Hair follicular keratinocyte (primary cell): Measurements from ENCODE around the gene TSPEAR. TPM values are rescaled to one million over a fixed set of nuclear protein-coding genes. Genes with fewer than 3 reads are reported as not detected.

Experiments
- total RNA-seq: library from RNA; depleted of rRNA; stranded (reverse); fragments of >200 nt; gene quantifications from 2 replicates; pipeline ENCODE4 v1.2.3, GENCODE V29; 2015

Gene TSPEAR
- total RNA-seq: not detected in 2 replicates

DNA sequence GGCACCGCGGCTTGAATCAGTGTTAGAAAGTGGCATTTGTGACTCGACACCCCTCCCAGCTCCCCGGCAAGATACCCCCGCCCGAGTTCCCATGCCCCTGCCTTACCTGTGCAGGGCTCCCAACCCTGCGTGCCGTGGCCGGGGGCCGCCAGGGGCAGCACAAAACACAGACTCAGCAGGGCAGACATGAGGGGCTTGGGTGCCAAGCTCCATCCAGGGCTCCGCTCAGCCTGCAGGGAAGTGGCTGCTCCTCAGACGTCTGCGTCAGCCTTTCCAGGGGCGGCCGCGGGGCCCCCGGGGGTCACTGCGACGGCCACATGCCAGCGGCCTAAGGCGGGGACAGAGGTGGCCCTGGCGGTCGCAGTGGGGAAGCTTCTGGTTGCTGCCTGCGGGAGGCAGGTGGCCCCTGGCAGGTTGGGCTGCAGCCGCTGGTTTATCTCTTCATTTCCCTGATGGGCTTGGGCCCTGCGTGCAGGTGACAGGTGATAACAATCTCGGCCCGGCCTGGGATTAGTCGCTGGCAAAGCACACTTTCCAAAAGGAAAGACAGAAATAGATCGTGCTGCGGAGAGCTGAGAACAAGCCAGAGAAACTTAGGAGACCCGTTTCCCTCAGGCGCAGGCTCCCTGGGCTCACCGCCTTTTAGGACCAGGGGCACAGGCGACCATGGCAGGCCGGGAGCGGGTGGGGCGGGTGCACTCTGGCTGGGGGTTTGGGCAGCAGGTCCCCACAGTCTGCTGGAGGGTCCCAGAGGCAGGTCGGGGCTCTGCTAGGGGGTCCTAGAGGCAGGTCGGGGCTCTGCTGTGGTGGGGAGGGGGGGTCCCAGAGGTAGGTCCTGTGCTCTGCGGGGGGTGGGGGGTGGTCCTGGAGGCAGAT lies at the start of gene TSPEAR:
TSS of gene TSPEAR (minus strand) at position 246 of the 876 bp plus-strand sequence. CDS start at position 188, 58 bp downstream.

DNA sequence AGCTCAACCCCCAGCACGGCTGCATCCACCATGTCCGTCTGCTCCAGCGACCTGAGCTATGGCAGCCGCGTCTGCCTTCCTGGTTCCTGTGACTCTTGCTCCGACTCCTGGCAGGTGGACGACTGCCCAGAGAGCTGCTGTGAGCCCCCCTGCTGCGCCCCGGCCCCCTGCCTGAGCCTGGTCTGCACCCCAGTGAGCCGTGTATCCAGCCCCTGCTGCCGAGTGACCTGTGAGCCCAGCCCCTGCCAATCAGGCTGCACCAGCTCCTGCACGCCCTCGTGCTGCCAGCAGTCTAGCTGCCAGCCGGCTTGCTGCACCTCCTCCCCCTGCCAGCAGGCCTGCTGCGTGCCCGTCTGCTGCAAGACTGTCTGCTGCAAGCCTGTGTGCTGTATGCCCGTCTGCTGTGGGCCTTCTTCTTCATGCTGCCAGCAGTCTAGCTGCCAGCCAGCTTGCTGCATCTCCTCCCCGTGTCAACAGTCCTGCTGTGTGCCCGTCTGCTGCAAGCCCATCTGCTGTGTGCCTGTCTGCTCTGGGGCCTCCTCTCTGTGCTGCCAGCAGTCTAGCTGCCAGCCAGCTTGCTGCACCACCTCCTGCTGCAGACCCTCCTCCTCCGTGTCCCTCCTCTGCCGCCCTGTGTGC lies 14.1 kb downstream of the TSPEAR start, which contains the start of gene KRTAP10-12:
TSS of gene KRTAP10-12 (plus strand) at position 1 of the 639 bp plus-strand sequence. CDS start at position 31, 30 bp downstream.

DNA sequence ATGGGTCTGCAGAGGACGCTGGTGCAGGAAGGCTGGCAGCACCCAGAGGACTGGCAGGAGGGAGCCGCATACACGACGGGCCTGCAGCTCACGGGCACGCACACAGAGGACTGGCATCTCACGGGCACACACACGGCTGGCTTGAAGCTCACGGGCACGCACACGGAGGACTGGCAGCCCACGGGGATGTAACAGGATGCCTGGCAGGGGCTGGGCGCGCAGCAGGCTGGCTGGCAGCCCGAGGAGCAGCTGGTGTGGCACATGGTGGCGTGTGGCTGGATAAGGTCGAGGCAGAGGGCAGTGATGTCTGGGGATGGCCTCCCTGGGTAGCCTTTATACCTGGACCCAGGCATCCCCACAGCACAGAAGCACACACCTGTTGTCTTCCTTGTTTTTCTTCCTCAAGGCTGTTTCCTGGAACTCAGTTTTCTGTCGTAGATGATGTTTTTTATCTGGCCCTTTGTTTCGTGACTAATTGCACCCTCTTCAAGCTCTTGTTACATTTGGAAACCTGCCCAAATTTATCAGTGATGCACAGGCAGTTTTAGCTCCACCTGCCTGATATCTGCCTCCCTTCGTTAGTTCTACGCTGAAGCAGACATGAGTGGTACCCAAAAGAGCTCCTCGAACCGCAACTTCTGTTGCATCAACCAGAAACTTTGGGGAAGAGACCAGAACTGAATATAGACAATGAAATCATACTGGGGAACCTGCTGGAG lies 29.4 kb downstream of the TSPEAR start, which contains the start of gene KRTAP12-1:
TSS of gene KRTAP12-1 (minus strand) at position 303 of the 719 bp plus-strand sequence. CDS start at position 263, 40 bp downstream.

DNA sequence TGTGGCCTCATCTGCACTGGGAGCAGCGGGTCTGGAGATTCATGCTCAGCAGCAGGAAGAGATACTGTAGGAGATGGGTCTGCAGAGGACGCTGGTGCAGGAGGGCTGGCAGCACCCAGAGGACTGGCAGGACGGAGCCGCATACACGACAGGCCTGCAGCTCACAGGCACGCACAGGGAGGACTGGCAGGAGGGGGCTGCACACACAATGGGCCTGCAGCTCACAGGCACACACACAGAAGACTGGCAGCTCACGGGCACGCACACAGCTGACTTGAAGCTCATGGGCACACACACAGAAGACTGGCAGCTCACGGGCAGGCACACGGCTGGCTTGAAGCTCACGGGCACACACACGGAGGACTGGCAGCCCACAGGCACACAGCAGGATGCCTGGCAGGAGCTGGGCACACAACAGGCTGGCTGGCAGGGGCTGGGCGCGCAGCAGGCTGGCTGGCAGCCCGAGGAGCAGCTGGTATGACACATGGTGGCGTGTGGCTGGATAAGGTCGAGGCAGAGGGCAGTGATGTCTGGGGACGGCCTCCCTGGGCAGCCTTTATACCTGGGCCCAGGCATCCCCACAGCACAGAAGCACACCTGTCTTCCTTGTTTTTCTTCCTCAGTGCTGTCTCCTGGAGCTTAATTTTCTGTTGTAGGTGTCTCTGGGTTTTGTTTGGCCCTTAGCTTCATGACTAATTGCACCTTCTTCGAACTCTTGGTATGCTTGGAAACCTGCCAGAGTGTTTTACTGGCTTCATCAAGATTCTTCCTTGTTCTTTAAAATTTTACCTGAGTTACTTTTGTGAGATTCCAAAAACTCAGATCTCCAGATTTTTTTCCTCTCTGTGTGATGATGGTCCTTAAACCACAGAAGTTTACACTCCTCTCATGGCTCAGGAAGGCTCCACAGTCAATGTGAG lies 44.7 kb downstream of the TSPEAR start, which contains the start of gene KRTAP12-2:
TSS of gene KRTAP12-2 (minus strand) at position 527 of the 920 bp plus-strand sequence. CDS start at position 486, 41 bp downstream.

DNA sequence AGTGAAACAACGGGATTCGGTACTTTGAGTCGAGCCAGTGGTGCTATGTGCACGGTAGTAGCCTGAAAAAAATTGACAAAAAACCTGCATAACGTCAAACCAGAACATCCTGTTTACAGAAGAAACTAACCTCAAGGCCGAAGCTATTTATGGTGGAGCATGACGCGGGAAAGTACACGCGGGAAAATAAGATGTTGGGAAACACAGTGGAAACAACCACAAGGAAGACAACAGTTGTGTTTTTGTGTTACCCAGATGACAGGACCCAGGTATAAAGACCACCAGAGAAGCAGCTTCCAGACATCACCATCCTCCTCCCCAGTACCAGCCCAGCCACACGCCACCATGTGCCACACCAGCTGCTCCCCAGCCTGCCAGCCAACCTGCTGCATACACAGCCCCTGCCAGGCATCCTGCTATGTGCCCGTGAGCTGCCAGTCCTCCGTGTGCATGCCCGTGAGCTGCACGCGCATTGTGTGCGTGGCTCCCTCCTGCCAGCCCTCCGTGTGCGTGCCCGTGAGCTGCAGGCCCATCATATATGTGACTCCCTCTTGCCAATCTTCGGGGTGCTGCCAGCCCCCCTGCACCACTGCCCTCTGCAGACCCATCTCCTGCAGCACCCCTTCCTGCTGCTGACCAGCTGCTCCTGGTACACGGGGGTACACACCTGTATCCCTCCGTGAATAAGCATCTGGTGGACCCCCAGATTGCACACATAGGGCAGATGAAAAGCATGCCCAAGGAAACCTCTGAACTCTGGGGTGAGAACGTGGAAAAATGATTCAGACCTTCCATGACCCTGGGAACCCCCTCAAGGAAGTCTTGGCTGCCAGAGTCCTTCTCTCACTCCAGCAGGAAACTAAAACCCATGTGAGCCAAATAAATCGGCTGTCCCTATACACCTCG lies 53.5 kb downstream of the TSPEAR start, which contains the start of gene KRTAP12-3:
TSS of gene KRTAP12-3 (plus strand) at position 298 of the 906 bp plus-strand sequence. CDS start at position 346, 48 bp downstream.

DNA sequence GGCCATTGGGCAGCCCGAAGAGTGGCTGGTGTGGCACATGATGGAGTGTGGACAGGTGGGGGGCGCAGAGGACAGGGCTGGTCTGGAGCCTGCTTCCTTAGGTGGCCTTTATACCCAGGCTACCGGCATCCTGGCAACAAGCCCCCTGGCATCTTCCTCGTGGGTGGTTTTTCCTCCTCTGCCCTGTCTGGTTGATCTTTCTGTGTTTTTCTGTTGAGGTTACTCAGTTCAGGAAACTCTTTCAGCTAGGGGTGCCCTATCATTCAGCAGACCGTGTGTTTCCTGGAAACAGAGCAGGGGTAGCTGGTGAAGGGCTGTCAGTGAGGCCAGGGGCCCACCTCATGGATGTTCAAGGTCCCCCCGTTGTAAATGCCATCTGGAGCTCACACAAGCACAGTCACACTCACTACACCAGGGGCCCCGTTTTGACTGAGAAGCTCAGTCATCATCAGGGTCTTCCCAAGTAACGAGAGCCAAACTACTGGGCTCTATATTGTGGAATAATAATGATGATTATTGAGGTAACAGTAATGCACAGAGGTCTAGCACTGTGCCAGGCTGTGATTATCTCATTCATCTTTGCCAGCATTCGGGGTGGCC lies 56.7 kb downstream of the TSPEAR start, which contains the start of gene KRTAP12-4:
TSS of gene KRTAP12-4 (minus strand) at position 84 of the 600 bp plus-strand sequence. CDS start at position 39, 45 bp downstream.

DNA sequence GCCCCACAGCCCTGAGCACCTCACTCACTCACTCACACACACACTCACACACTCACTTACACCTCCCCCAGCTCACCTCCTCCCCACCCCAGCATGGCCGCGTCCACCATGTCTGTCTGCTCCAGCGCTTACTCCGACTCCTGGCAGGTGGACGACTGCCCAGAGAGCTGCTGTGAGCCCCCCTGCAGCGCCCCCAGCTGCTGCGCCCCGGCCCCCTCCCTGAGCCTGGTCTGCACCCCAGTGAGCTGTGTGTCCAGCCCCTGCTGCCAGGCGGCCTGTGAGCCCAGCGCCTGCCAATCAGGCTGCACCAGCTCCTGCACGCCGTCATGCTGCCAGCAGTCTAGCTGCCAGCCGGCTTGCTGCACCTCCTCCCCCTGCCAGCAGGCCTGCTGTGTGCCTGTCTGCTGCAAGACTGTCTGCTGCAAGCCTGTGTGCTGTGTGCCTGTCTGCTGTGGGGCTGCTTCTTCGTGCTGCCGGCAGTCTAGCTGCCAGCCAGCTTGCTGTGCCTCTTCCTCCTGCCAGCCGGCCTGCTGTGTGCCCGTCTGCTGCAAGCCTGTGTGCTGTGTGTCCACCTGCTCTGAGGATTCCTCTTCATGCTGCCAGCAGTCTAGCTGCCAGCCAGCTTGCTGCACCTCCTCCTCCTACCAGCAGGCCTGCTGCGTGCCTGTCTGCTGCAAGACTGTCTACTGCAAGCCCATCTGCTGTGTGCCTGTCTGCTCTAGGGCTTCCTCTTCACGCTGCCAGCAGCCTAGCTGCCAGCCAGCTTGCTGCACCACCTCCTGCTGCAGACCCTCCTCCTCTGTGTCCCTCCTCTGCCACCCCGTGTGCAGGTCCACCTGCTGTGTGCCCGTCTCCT lies 64.8 kb downstream of the TSPEAR start, which contains the start of gene KRTAP10-11:
TSS of gene KRTAP10-11 (plus strand) at position 49 of the 856 bp plus-strand sequence. CDS start at position 94, 45 bp downstream.

DNA sequence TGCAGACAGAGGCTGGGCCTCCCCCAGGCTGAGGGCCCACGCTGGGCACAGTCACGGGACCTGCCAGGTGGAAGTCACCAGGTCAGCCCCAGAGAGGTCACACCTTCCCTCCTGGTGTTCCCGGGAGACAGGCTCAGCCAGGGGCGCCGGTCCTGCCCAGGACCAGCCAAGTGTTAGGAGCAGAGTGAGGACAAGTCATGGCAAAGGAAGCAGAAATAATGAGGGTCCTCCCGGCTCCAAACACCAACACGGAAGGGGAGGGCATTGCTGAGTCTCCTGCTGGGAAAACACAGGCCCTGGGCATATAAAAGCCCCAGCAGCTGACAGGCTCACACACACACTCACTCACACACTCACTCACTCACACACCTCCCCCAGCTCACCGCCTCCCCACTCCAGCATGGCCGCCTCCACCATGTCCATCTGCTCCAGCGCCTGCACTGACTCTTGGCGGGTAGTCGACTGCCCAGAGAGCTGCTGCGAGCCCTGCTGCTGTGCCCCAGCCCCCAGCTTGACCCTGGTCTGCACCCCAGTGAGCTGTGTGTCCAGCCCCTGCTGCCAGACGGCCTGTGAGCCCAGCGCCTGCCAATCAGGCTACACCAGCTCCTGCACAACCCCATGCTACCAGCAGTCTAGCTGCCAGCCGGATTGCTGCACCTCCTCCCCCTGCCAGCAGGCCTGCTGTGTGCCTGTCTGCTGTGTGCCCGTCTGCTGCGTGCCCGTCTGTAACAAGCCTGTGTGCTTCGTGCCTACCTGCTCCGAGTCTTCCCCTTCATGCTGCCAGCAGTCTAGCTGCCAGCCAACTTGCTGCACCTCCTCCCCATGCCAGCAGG lies 74.1 kb downstream of the TSPEAR start, which contains the start of gene KRTAP10-10:
TSS of gene KRTAP10-10 (plus strand) at position 339 of the 833 bp plus-strand sequence. CDS start at position 401, 62 bp downstream.

DNA sequence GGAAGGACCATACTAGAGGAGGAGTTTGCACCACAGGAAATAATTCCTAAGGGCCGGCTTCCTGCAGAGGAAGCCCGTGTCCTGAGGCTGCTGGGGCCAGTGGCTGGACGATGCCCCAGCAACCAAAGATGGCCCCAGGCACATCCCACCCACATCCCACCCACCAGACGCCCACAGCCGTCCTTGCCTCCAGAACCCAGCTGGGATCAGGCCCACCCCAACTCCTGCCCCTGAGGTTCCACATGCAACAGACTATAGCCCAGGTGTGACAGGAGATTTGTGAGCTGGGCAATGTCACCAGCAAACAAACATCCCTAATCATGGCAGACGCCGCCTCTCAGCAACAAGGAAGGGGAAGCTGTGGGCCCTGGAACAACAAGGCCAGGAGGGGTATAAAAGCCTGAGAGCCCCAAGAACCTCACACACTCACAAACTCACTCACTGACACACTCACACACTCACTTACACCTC lies 84.7 kb downstream of the TSPEAR start, which contains the start of gene KRTAP10-9:
TSS of gene KRTAP10-9 (plus strand) at position 421 of the 471 bp plus-strand sequence. CDS start 79 bp downstream, outside the sequence.

DNA sequence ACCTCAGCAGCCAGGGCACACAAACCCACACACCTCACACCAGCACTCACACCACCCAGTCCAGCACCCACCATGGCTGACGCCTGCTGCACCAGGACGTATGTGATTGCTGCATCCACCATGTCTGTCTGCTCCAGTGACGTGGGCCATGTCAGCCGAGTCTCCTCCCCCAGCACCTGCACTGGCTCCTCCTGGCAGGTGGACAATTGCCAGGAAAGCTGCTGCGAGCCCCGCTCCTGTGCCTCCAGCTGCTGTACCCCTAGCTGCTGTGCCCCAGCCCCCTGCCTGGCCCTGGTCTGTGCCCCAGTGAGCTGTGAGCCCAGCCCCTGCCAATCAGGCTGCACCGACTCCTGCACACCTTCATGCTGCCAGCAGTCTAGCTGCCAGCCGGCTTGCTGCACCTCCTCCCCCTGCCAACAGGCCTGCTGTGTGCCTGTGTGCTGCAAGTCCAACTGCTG lies 99.3 kb downstream of the TSPEAR start, which contains the start of gene KRTAP10-8:
TSS of gene KRTAP10-8 (plus strand) at position 51 of the 458 bp plus-strand sequence. CDS start at position 73, 22 bp downstream.

DNA sequence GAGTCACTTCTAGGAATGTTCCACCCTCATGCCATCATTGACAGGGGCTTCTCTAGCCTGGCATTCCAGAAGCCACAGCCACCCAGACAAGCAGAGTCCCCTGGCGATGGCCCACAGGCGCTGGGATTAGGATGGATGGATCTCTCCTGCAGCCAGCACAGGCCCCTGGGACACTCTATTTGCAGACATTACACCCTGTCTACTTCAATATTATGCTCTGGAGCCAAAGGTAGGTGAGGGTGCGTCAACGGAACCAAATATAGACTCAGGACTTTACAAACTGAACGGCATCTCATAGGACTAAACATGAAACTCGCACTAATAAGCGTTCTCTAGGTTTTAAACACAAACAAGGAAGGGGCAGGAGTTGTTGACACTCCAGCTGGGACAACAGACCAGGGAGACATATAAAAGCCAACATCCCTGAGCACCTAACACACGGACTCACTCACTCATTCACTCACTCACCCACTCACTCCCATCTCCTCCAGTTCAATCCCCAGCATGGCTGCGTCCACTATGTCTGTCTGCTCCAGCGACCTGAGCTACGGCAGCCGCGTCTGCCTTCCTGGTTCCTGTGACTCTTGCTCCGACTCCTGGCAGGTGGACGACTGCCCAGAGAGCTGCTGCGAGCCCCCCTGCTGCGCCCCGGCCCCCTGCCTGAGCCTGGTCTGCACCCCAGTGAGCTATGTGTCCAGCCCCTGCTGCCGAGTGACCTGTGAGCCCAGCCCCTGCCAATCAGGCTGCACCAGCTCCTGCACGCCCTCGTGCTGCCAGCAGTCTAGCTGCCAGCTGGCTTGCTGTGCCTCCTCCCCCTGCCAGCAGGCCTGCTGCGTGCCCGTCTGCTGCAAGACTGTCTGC lies 111.0 kb downstream of the TSPEAR start, which contains the start of gene KRTAP10-7:
TSS of gene KRTAP10-7 (plus strand) at position 480 of the 861 bp plus-strand sequence. CDS start at position 505, 25 bp downstream.

DNA sequence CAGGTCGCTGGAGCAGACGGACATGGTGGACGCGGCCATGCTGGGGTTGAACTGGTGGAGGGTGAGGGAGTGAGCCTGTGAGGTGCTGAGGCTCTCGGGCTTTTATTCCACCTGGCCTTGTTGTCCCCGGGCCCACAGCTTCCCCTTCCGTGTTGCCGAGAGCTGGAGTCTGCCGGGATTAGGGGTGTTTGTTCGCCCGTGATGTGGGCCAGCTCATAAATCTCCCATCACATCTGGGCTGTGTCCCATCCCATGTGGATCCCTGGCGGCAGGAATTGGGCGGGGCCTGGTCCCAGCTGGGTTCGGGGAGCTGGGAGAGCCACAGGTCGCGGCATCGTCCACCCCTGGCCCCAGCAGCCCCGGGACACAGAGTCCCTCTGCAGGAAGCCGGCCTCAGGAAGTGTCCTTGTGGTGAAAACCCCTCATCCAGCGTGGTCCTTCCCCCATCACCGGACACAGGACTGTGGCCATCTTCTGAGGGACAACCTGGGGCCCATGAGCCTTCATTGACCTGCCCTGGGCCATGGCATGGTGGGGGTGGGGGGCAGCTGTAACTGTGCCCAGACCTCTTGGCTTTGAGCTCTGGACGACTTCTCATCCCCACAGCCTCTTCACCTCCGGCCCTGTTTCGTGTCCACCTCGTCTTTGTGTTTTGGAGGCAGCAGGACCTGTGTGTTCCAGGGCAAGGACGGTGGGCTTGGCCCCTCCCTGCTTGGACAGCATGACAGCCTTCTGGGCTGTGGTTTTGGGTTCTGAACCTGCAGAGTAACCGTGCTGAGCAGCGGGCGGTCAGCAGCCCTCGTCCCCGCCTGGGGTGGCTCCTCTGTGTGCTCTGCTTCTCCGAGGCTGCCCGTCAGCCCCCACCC lies 118.7 kb downstream of the TSPEAR start, which contains the start of gene KRTAP10-6:
TSS of gene KRTAP10-6 (minus strand) at position 60 of the 866 bp plus-strand sequence. CDS start at position 39, 21 bp downstream.

DNA sequence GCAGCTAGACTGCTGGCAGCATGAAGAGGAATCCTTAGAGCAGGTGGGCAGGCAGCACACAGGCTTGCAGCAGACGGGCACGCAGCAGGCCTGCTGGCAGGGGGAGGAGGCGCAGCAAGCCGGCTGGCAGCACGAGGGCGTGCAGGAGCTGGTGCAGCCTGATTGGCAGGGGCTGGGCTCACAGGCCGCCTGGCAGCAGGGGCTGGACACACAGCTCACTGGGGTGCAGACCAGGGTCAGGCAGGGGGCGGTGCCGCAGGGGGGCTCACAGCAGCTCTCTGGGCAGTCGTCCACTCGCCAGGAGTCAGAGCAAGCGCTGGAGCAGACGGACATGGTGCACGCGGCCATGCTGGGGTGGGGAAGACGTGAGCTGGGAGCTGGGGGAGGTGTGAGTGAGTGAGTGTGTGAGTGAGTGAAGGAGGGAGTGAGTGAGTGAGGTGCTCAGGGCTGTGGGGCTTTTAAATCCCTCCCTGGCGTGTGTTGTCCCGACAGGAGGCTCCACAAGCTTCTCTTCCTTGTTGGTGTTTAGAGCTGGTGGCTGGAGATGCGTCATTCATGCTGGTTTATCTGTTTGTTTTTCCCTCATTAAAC lies 131.0 kb downstream of the TSPEAR start, which contains the start of gene KRTAP10-5:
TSS of gene KRTAP10-5 (minus strand) at position 374 of the 591 bp plus-strand sequence. CDS start at position 348, 26 bp downstream.

